ENCODE data around the gene CFAP100. TPM values are rescaled to one million over a fixed set of nuclear protein-coding genes. Genes with fewer than 3 reads are reported as not detected.

The CFAP100 gene
- total RNA-seq, 2 experiments from 2014 or later, result not detected

- H3K4me1 Mint-ChIP-seq, result no peaks in the 10 kb centered on the region
- ATAC-seq (ENCODE audit: low read depth) (no peak), DNase-seq (no peak)
- H3K4me3 Mint-ChIP-seq, result no peak overlapping the region
- no peak overlapping the region for H3K27ac Mint-ChIP-seq
- peaks cover 2% of the 10 kb centered on the region for H3K9me3 Mint-ChIP-seq
- H3K27me3 Mint-ChIP-seq, result no peaks in the 10 kb centered on the region
- POLR2A ChIA-PET, result no interaction called here
- H3K36me3 Mint-ChIP-seq, result peaks cover 6% of the 10 kb centered on the region
Measured at GRCh38 chr3:126436826-126437717, 42.4 kb downstream of the CFAP100 start.

GRCh38 chr3:126438186-126438585 lies 43.5 kb downstream of the CFAP100 start:
- Mint-ChIP-seq H3K27ac (no peak overlapping the region), H3K27me3 (no peaks in the 10 kb centered on the region), H3K4me1 (no peaks in the 10 kb centered on the region), H3K36me3 (peaks cover 3% of the 10 kb centered on the region), H3K4me3 (no peak overlapping the region), H3K9me3 (no peaks in the 10 kb centered on the region)
- POLR2A ChIA-PET, result no interaction called here
- DNase-seq, result no peak
- ATAC-seq (ENCODE audit: low read depth), result no peak

- ATAC-seq (ENCODE audit: low read depth) (no peak), DNase-seq (no peak)
- POLR2A ChIA-PET, result no interaction called here
- Mint-ChIP-seq H3K4me3 (no peak overlapping the region), H3K36me3 (peaks cover 3% of the 10 kb centered on the region), H3K27me3 (no peaks in the 10 kb centered on the region), H3K9me3 (no peaks in the 10 kb centered on the region), H3K27ac (no peak overlapping the region), H3K4me1 (no peaks in the 10 kb centered on the region)
Measured at GRCh38 chr3:126438746-126439145, 44.0 kb downstream of the CFAP100 start.

GRCh38 chr3:126439346-126439967 lies 44.7 kb downstream of the CFAP100 start:
- peaks cover 2% of the 10 kb centered on the region for H3K36me3 Mint-ChIP-seq
- no peaks in the 10 kb centered on the region for H3K27me3 Mint-ChIP-seq
- DNase-seq (no peak), ATAC-seq (ENCODE audit: low read depth) (no peak)
- no peaks in the 10 kb centered on the region for H3K4me1 Mint-ChIP-seq
- POLR2A ChIA-PET, result no interaction called here
- H3K4me3 Mint-ChIP-seq, result no peak overlapping the region
- no peak overlapping the region for H3K27ac Mint-ChIP-seq
- H3K9me3 Mint-ChIP-seq, result no peaks in the 10 kb centered on the region

- H3K4me1 Mint-ChIP-seq, result no peaks in the 10 kb centered on the region
- H3K27ac Mint-ChIP-seq, result no peak overlapping the region
- H3K4me3 Mint-ChIP-seq, result no peak overlapping the region
- DNase-seq (no peak), ATAC-seq (ENCODE audit: low read depth) (no peak)
- POLR2A ChIA-PET, result interaction anchor here (0.6 kb wide), 1 partner anchor 913 kb away, joined by 3 read pairs; no protein-coding TSS in a partner anchor
- H3K27me3 Mint-ChIP-seq, result no peaks in the 10 kb centered on the region
- no peaks in the 10 kb centered on the region for H3K9me3 Mint-ChIP-seq
- no peaks in the 10 kb centered on the region for H3K36me3 Mint-ChIP-seq
Measured at GRCh38 chr3:126439968-126440708, 45.4 kb downstream of the CFAP100 start.

- no peaks in the 10 kb centered on the region for H3K27me3 Mint-ChIP-seq
- POLR2A ChIA-PET, result interaction anchor here (0.6 kb wide), 1 partner anchor 913 kb away, joined by 3 read pairs; no protein-coding TSS in a partner anchor
- ATAC-seq (ENCODE audit: low read depth), result no peak
- H3K4me1 Mint-ChIP-seq, result no peaks in the 10 kb centered on the region
- H3K9me3 Mint-ChIP-seq, result no peaks in the 10 kb centered on the region
- no peak for DNase-seq
- no peak overlapping the region for H3K4me3 Mint-ChIP-seq
- no peaks in the 10 kb centered on the region for H3K36me3 Mint-ChIP-seq
- no peak overlapping the region for H3K27ac Mint-ChIP-seq
Measured at GRCh38 chr3:126440709-126440995, 45.9 kb downstream of the CFAP100 start.

GRCh38 chr3:126441256-126441880 lies 46.7 kb downstream of the CFAP100 start:
- POLR2A ChIA-PET, result no interaction called here
- ATAC-seq (ENCODE audit: low read depth), result no peak
- DNase-seq, result no peak
- Mint-ChIP-seq H3K4me1 (no peaks in the 10 kb centered on the region), H3K27ac (no peak overlapping the region), H3K27me3 (no peaks in the 10 kb centered on the region), H3K9me3 (no peaks in the 10 kb centered on the region), H3K4me3 (no peak overlapping the region), H3K36me3 (no peaks in the 10 kb centered on the region)

- H3K9me3 Mint-ChIP-seq, result no peaks in the 10 kb centered on the region
- H3K4me1 Mint-ChIP-seq, result peaks cover 3% of the 10 kb centered on the region
- no peaks in the 10 kb centered on the region for H3K36me3 Mint-ChIP-seq
- no peak overlapping the region for H3K4me3 Mint-ChIP-seq
- DNase-seq, result no peak
- POLR2A ChIA-PET, result no interaction called here
- no peak overlapping the region for H3K27ac Mint-ChIP-seq
- no peak for ATAC-seq (ENCODE audit: low read depth)
- no peaks in the 10 kb centered on the region for H3K27me3 Mint-ChIP-seq
Measured at GRCh38 chr3:126442094-126442855, 47.6 kb downstream of the CFAP100 start.

GRCh38 chr3:126442856-126443242 lies 48.1 kb downstream of the CFAP100 start:
- peaks cover 3% of the 10 kb centered on the region for H3K4me1 Mint-ChIP-seq
- no peaks in the 10 kb centered on the region for H3K9me3 Mint-ChIP-seq
- DNase-seq, result no peak
- no peaks in the 10 kb centered on the region for H3K27me3 Mint-ChIP-seq
- H3K36me3 Mint-ChIP-seq, result no peaks in the 10 kb centered on the region
- POLR2A ChIA-PET, result no interaction called here
- no peak for ATAC-seq (ENCODE audit: low read depth)
- no peak overlapping the region for H3K4me3 Mint-ChIP-seq
- no peak overlapping the region for H3K27ac Mint-ChIP-seq

- H3K4me1 Mint-ChIP-seq, result peaks cover 3% of the 10 kb centered on the region
- no peaks in the 10 kb centered on the region for H3K27me3 Mint-ChIP-seq
- H3K27ac Mint-ChIP-seq, result no peak overlapping the region
- DNase-seq (no peak), ATAC-seq (ENCODE audit: low read depth) (no peak)
- H3K4me3 Mint-ChIP-seq, result no peak overlapping the region
- POLR2A ChIA-PET, result no interaction called here
- no peaks in the 10 kb centered on the region for H3K36me3 Mint-ChIP-seq
- H3K9me3 Mint-ChIP-seq, result no peaks in the 10 kb centered on the region
Measured at GRCh38 chr3:126445506-126445905, 50.8 kb downstream of the CFAP100 start.

GRCh38 chr3:126446301-126446700 lies 51.6 kb downstream of the CFAP100 start:
- ATAC-seq (ENCODE audit: low read depth), result no peak
- H3K27me3 Mint-ChIP-seq, result no peaks in the 10 kb centered on the region
- no peak for DNase-seq
- H3K9me3 Mint-ChIP-seq, result no peaks in the 10 kb centered on the region
- H3K27ac Mint-ChIP-seq, result no peak overlapping the region
- no peaks in the 10 kb centered on the region for H3K36me3 Mint-ChIP-seq
- peaks cover 3% of the 10 kb centered on the region for H3K4me1 Mint-ChIP-seq
- H3K4me3 Mint-ChIP-seq, result no peak overlapping the region
- POLR2A ChIA-PET, result no interaction called here

- no peak for ATAC-seq (ENCODE audit: low read depth)
- H3K9me3 Mint-ChIP-seq, result no peaks in the 10 kb centered on the region
- H3K4me1 Mint-ChIP-seq, result peaks cover 3% of the 10 kb centered on the region
- H3K27ac Mint-ChIP-seq, result no peak overlapping the region
- no peak for DNase-seq
- POLR2A ChIA-PET, result no interaction called here
- no peaks in the 10 kb centered on the region for H3K27me3 Mint-ChIP-seq
- H3K4me3 Mint-ChIP-seq, result no peak overlapping the region
- H3K36me3 Mint-ChIP-seq, result no peaks in the 10 kb centered on the region
Measured at GRCh38 chr3:126446791-126447190, 52.1 kb downstream of the CFAP100 start.

Data from activated naive CD8-positive, alpha-beta T cell treated with anti-CD3 and anti-CD28 coated beads, Interleukin-2, amount 10 ng/mL, durations not matched to agents 7 days and 5 days (primary cell).